GM13976 (cell line): ENCODE measurements around the gene LY86.

Experiments used
- DNase-seq: peaks from one replicate; pipeline ENCODE4 v3.0.0; 2012; ENCODE audit warnings: low spot score
- CTCF ChIP-seq: IDR thresholded peaks from 2 replicates; pipeline ENCODE4 v1.5.1; 2012; ENCODE audit warnings: borderline replicate concordance, mild to moderate bottlenecking; ENCODE audit not compliant: insufficient read depth; ENCODE audit errors: extremely low read depth, missing control alignments, control extremely low read depth
- in situ Hi-C: fragments of 300-500 bp; cut with MboI; formaldehyde crosslinking; loops from one replicate; pipeline ENCODE4 v1.12.0; 2022; ENCODE audit warnings: low sequenced_read_pairs, mixed read lengths, inconsistent platforms; ENCODE audit not compliant: unreplicated experiment

LY86 gene

GRCh38 chr6:6646859-6647258, 58.3 kb downstream of the LY86 start:
- in situ Hi-C loops: no loop called here
- no peak for TF ChIP-seq CTCF

GRCh38 chr6:6648692-6649343, 60.3 kb downstream of the LY86 start:
- no peak for DNase-seq
- in situ Hi-C loops: no loop called here

More at GRCh38 chr6:6646859-6647258, 58.3 kb downstream of the LY86 start:
- no peak for DNase-seq

GRCh38 chr6:6649824-6650349, 61.4 kb downstream of the LY86 start:
- DNase-seq: no peak
- TF ChIP-seq CTCF: no peak
- in situ Hi-C loops: no loop called here

More at GRCh38 chr6:6648692-6649343, 60.3 kb downstream of the LY86 start:
- no peak for TF ChIP-seq CTCF

GRCh38 chr6:6650839-6651238, 62.3 kb downstream of the LY86 start:
- in situ Hi-C loops: no loop called here
- DNase-seq: no peak
- no peak for TF ChIP-seq CTCF

GRCh38 chr6:6651335-6651734, 62.8 kb downstream of the LY86 start:
- in situ Hi-C loops: no loop called here

GRCh38 chr6:6652932-6653331, 64.4 kb downstream of the LY86 start:
- in situ Hi-C loops: no loop called here
- DNase-seq: no peak
- TF ChIP-seq CTCF: no peak

More at GRCh38 chr6:6651335-6651734, 62.8 kb downstream of the LY86 start:
- no peak for TF ChIP-seq CTCF
- peak; percentile 31 for DNase-seq
